GM18861 (cell line): ENCODE measurements around the gene STX8.
A peak's percentile ranks its signal among the peaks of the same experiment; 100 is the strongest.

Experiments used
- ATAC-seq: cut with Tn5 transposase; IDR thresholded peaks from one replicate; pipeline ENCODE4 v1.9.1; 2021; ENCODE audit not compliant: unreplicated experiment

The STX8 gene

DNA sequence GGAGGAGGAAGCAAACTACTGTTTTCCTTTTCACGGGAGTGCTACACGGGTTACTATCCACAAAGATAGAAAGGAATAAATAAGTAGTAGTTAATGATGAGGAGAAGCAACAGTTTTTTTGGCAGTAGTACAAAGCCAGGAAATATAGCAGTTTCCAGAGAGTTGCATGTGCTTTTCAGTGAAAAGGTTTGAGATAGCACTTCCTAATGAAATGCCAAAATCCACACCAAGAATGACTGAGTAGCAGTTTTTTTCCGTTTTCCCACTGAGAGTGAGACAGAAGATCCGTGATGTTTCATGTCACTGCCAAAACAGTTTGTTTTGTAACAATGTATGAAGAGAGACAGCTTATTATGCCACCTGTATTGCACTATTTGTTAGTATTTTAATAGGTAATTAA, 129.1 kb downstream of the STX8 start:
- no peak for ATAC-seq

DNA sequence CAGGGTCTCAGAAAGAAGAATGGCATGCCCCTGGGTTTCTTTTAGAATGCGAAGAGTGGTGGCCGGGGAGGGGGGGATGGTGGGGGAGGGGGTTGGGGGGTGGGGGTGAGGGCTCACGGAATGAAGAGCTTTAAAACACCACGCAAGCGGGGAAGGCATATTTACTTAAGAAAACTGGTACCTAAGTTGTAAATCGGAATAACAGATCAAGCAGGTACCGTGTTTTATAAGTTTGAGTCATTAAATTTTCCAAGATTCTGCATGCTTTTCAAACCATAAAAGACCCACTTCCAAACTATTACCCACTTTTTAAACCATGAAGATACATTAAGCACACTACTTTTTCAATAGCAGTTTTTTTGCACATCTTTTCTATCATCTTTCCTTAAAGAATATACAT, 130.2 kb downstream of the STX8 start:
- ATAC-seq, result no peak

DNA sequence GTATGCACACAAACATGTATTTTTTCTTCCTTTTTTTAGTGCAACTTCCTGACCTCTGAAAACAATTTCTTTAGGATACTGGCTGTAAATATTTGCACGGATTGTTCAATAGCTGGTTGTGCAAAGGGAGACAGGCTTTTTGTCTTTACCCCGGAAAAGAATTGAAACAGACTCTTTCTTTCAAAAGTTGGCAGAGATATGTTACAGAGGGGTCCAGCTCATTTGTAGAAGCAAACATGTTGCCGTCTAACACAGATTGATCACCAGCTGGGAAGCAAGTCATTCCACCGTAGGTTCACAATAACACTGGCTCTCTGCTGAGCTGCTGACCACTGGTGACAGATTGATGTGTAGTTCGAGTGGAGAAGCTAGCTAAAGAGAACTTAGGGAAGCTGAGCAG, 130.9 kb downstream of the STX8 start:
- ATAC-seq, result no peak

DNA sequence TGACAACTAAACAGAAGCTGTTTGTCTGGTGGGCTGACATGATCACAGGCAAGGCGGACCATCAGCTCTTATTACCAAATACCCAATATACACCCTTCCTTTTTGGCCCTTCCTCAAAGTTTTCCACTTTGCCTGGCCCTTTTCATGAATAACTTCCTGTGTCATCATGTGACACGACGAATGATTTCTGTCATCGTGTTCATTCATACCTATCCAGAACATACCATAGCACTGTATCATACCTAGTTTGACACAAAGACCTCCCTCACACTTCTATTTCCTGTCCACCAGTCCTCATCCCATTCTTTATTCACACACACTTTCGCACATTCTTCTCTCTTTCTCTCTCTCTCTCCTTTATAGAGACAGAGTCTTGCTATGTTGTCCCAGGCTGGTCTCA, 131.8 kb downstream of the STX8 start:
- ATAC-seq, result no peak

DNA sequence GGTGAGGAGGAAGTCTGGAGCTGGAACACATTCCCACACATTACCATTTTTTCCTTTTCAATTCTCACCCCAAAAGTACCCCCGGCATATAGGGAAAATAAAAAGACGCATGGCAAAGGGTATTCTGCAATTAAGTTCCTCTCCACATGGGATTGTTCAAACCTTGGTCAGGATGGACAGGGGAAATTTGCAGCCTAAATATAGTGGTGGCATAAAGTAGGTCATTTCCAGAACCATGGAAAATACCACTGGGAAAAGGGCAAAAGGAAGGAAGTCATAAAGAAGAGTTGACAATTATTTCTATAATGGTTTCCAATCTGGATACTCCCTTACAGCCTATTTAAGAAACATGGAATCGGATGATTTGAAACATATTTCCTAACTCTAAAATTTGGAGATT, 135.8 kb downstream of the STX8 start:
- ATAC-seq, result no peak

DNA sequence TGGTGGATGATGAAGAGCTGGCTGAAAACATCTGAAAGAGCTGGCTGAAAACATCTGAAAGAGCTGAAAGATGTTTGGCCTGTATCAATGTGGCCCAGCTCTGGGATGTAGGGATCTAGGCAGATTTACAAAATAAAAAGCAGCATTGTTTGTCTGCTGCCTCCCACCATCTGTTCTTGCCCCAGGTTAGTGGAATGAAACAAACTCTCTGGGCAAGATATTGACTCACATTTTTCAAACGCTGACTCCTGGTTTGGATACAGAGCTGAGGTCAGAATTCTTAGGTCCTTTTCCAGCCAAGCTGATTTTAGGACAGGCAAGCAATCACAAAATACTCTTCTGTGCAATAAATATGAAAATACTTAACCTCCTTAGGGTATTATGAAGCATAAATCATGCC, 139.0 kb downstream of the STX8 start:
- no peak for ATAC-seq

DNA sequence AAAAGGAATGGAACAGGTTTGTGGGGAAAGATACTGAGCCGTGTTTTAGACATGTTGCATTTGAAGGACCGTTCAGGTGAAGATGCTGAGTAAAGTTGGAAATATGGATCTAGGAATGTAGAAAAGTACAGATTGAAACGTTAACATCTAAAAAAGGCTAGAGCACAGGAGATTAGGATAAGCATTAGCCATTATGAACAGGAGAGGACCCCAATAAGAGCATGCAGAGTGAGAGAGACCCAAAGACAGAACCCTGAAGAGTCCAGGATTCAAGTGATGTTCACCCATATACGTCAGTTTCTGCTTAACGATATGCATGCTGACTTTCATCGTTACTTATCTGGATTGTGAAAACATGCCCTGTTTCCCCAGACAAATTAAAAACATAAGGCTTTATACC, 140.5 kb downstream of the STX8 start:
- ATAC-seq, result no peak

DNA sequence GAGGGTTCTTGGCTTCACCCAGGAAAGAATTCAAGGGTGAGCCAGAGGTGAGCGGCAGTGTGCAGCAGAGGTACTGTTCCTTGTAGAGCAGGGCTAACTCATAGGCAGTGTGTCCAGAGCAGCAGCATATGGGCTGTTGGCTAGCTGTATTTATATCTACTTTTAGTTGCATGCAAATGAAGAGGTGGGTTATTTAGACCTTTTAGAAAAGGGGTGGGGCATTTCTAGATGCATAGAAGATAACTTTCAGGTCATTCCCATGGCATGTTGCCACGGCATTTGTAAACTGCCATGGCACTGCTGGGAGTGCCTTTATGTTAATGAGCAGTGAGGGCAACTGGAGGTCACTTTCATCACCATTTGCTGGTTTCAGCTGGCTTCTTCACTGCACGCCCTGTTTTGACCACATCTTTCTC, 141.0 kb downstream of the STX8 start:
- no peak for ATAC-seq

DNA sequence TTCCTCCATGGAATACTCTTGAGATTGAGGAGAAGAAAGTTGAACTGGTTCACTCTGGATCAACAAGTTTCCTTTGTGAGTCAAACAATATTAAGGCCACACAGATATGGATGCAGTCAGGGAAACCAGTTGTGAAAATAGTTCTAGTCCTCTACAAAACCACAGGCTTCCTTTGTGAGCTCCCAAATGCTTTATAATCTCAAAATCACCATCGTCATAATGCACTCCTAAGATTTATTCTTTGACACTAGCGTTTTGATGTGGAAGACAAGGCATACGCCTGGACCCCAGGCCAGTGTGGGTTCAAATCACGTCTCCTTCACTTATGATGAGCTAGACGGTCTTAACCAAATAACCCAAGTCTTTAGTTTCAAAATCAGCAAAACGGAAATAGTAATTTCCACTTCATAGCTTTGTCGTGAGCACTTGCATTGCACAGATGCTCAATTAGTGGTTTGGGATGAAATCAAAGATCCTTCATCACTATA, 142.6 kb downstream of the STX8 start:
- no peak for ATAC-seq

DNA sequence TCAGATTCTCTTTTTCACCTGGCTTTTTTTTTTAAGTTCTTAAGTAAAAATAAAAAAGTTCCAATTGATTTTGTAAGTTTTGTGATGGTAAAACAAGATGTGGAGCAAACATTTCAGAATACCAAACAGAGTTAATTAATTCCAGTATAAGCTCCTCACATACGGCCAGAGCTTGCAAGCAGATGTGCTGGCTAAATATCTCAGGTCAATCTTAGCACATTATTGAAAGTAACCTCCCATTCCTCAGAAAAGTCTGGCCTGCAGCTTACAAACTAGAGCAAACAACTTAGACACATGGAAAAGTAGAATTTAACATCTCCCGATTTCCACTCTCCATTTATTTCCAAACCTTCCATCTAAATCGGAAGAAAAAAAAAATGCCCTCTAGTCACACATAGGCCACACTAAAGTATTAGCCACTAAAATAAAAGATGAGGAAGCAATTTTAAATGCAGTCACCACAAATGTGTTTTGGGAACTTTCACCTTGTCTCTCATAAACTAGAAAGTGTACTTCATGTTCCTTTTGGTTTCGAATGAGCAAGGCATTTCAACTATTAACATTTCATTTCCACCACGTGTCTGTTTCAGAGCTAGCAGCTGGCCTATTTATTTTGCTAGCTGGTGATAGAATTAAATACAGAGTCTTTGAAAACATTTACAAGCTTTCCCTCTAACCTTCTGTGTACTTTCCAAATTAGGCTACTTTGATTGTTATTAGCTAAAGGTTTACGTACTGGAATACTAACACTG, 143.3 kb downstream of the STX8 start:
- peak; percentile 67 for ATAC-seq

DNA sequence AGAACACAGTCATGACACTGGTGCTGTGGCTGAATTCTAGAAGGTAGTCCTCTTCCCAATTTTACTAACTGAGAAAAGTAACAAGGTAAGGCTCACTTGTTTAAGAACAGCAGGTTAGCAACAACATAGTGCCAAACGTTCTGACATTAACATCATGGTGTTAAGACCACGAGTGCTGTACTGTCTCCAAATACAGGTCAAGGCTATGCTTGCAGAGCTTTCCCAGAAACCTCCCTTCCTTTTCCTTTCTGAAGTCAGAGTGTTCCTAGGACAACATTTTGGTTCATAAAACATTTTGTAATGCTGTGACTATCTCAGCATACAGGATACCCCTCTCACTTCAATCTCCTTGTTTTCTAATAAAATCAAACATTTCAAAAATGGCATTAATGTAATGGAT, 144.0 kb downstream of the STX8 start:
- no peak for ATAC-seq

DNA sequence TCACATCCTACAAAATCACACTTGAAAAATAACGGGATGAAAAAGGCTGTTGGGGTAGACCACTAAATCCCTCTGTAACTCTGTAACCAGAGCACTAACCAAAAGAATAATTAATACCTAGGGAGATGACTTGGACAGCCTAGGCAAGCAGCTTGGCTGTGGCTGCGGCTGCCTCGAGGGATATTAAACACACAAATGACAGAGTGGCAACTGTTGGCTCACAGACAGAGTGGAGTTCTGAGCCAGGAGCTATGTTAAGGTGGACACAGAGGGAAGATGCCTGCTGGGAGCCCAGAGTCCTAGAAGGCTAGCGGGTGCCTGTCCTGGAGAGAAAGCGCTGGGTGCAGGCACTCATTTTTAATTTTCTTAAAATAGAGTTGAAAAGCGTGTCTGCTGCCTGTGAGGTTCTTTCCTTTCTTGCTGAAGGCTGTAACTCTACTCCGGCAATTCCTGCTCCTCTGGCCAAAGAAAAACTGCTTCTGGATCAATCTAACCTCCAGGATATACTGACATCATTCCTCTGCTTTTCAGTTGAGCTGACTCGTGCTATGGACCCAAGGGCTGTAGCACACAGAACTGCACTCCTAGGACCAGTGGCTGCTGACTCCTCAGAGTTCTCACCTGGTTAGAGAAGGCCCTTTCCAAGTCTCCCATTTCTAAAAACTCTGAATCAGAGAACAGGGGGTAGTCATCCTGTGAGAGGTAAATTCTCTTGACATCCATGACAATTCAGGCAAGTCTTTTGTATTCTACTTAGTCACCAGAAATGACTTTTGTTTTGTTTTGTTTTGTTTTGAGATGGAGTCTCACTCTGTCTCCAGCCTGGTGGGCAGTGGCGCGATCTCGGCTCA, 147.9 kb downstream of the STX8 start:
- no peak for ATAC-seq

DNA sequence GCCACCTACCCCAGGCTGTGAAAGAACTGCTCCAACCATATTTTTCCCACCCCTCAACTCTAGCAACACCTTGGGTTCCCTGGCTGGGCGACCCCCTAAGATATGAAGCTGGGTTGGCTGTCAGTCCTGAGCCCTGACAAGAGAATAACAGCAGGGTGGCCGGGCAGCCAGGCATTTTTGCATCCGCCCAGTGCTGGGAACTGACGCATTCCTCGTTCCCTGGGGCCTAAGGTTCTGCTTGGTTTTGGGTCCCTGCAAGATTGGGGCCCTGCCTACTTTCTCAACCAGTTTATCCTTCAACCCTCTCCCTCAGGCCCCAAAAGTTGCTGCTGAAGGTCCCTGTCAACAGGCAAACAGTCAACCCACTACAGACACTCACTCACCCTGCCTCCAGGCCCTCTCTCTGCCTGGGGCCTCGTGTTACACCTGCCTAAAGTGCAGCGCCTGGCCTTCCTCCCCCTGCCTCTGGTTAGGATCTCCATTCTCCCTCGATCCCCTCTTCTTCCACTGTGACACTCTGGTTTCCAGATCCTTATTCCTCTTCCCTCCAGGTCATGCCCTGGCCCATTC, 151.5 kb downstream of the STX8 start:
- ATAC-seq, result no peak

DNA sequence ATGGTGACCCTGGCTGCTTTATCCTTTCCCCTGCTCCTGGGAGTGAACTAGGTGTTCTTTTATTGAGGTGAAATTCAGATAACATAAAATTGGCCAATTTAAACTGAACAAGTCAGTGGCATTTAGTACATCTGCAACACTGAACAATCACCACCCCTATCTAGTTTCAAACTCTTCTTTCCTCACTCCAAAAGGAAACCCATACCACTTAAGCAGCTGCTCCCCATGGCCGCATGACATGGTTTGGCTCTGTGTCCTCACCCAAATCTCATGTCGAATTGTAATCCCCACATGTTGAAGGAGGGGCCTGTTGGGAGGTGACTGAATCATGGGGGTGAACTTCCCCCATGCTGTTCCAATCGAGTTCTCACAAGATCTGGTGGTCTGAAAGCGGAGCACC, 154.1 kb downstream of the STX8 start:
- ATAC-seq, result no peak

DNA sequence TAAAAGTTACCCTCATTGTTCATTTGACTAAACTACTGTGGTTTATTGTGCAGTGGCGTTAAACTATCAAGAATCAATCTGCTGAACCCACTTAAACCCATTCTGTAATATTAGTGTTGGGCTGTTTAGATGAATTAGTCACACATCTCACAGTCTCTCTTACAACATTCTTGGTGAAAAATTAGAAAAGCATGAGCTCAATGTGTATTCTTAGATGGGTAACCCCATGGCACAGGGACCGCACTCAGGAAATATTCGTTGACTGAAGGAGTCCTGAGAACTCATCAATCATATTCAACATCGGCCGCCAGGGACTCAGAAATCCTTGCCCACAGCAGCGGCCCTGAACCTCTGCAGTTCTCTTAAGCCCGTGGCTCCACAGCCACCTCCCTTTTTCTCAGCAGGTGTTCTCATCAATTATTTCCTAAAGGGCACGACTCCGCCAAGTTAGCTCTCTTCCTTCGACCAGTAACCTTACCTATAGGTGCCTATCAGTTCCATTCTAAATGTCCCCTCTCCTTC, 155.6 kb downstream of the STX8 start:
- no peak for ATAC-seq

DNA sequence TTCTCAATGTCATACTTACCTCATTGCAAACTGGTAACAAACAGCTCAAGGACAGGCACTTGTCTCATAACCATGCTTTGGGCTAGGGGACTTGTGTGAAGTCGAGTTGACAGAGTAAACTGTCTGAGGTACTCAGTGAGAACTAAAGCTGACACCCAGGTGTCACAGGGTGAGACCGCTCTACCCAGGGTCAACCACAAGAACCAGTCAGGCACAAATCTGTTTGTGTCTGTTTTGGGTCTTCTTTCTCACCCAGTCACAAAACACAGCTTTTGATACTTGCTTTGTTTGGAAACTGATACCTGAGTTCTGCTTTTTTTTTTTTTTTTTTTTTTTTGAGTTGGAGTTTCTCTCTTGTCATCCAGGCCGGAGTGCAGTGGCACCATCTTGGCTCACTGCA, 161.1 kb downstream of the STX8 start:
- ATAC-seq, result peak; percentile 97

DNA sequence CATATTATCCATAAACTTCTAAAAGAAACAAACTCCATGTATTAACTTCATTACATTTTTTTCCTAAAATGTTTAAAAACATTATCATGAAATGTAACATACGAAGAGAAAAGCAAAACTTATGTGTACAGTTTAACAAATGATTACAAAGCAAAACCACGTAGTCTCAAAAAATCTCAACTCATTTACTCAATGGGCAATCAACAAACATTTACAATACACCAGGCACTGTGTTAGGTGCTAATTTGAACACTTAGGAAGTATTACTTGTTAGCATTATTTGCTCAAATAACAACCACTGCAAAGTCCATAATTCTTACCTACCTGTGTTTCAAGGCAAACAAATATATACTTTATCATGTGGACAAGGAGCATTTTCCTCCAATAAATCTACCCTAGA, 164.9 kb downstream of the STX8 start:
- ATAC-seq, result no peak

DNA sequence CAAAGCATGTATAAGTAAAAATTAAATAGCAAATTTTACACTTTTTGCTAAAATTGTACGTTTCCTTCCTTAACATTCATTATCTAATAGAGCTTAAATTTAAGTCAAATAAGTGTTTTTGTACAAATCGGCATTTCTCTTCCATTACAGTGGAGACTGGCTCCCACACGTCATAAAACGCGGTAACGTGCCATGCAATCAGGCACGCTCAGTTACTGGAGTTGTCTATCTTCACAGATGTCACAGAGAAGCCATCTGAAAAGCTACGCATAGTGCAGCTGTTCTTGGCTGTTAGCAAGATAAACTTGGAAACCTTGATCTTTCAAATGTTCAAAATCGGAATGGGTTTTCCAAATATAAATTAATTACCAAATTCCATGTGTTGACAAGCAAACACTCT, 165.3 kb downstream of the STX8 start:
- ATAC-seq, result no peak

DNA sequence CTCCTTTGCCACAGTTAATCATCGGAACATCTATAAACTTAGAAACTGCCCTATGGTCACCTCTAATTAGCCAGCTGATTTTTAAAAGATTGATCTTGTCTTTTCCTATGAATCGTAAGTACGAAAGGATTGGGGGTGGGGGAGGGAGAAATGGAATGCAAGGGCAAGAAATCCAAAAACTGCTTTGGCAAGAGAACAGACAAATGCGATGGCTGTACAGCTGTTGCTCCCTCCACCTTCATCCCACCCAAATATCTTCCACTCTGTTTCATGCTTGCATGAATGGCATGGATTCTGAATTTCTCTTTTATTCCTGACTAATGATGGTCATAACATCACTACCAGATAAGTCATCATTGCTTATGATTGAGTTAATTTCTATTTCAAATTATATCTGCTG, 165.7 kb downstream of the STX8 start:
- no peak for ATAC-seq

DNA sequence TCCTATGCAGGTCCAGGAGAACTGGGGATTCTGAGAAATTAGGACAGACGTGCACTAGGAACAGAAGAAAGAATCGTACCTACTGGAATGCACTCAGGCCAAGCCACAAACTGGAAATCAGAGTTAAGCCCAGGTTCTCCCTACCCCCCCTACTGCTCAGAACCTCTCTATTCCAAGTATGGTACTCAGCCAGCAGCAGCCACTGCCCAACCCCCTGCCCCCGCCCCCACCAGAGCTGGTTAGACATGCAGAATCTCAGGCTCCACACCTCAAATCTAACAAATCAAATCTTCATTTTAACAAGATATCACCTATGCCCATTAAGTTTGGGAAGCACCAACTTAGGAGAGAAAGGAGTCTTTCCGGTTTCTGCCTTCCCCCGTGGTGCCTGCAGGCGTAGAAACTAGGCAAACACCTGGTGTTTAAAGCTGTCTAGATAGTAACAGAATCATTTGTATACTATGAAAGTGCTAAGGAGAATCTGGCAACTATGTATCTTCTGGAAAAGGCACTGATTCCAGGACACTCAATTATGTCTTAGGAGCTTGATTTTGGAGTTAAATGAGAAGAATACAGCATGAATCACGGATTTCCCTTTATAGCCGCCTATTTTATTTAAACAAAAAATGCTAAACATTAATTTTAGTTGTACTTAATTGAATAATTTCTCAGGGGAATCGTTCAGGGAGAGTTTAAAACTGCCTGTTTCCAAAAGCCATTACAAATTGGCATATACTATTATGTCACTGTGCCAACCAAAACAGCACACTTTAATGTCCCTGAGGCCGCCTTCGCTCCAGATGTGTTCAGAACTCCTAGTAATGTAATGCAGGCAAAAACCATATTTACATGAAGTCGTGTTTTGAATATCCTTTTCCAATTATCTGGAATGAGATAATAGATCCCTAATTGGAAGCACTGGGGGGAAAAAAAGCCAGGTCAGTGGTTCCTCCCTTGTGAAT, 166.5 kb downstream of the STX8 start:
- no peak for ATAC-seq

DNA sequence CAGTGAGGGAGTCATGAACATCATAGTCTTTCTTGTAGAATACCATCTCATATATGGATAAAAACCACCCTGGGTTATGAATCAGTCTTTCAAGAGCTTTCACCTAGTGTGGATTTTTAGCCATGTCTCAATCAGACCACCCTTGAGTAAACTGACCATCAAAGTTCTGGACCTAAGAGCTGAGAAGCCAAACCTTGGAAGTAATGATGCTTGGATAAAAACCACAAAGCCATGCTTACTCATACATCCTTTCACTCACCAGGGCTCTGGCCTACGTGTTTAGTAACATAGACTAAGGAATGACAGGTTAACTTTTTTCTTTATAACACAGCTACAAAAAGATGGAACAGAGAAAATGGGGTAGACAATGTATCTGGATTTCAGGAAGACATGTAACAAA, 167.2 kb downstream of the STX8 start:
- no peak for ATAC-seq
